ENCODE data around the gene TBX20.

- TF ChIP-seq POLR2AphosphoS5 (IDR thresholded peaks at IDR 0.05; ENCODE audit: low read depth, low read length) (no peak), TAF1 (IDR thresholded peaks at IDR 0.05; ENCODE audit: borderline replicate concordance, insufficient read depth, low read length) (no peak), SIN3A (IDR thresholded peaks at IDR 0.05; ENCODE audit: borderline replicate concordance, insufficient read depth, low read length) (no peak)
- TF ChIP-seq, protein P1, sequence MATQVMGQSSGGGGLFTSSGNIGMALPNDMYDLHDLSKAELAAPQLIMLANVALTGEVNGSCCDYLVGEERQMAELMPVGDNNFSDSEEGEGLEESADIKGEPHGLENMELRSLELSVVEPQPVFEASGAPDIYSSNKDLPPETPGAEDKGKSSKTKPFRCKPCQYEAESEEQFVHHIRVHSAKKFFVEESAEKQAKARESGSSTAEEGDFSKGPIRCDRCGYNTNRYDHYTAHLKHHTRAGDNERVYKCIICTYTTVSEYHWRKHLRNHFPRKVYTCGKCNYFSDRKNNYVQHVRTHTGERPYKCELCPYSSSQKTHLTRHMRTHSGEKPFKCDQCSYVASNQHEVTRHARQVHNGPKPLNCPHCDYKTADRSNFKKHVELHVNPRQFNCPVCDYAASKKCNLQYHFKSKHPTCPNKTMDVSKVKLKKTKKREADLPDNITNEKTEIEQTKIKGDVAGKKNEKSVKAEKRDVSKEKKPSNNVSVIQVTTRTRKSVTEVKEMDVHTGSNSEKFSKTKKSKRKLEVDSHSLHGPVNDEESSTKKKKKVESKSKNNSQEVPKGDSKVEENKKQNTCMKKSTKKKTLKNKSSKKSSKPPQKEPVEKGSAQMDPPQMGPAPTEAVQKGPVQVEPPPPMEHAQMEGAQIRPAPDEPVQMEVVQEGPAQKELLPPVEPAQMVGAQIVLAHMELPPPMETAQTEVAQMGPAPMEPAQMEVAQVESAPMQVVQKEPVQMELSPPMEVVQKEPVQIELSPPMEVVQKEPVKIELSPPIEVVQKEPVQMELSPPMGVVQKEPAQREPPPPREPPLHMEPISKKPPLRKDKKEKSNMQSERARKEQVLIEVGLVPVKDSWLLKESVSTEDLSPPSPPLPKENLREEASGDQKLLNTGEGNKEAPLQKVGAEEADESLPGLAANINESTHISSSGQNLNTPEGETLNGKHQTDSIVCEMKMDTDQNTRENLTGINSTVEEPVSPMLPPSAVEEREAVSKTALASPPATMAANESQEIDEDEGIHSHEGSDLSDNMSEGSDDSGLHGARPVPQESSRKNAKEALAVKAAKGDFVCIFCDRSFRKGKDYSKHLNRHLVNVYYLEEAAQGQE (IDR thresholded peaks at IDR 0.05; ENCODE audit: insufficient read depth in 1 of 2, low read depth in 2 of 2, low read length in 2 of 2) = no peak
Measured at GRCh38 chr7:35241884-35242283, 12.0 kb downstream of the TBX20 start.

Data from PFSK-1 (cell line).